Renal pelvis (tissue), 4 donors: ENCODE measurements around the gene ILKAP. TPM values are rescaled to one million over a fixed set of nuclear protein-coding genes. Genes with fewer than 3 reads are reported as not detected.
"Not testable (repeated sequence)": the region's sequence is repeated elsewhere in the genome, so short reads cannot be mapped to it uniquely, and the experiment has no call there.

ENCODE experiments used
- DNase-seq: peaks from one replicate; pipeline ENCODE4 v3.0.0-alpha.2; 2013
- polyA plus RNA-seq, 3 donors: library from polyadenylated mRNA; unstranded; fragments of 120-200 nt; gene quantifications; one replicate each; pipeline ENCODE4 v1.2.1, GENCODE V29; 2013; ENCODE audit not compliant: insufficient read length in 3 of 3

The ILKAP gene
- polyA plus RNA-seq, 3 donors: 41.4 to 60.4 (median 55.1) TPM

GRCh38 chr2:238207006-238207405, 3.5 kb upstream of the ILKAP start:
- no peak for DNase-seq

DNA sequence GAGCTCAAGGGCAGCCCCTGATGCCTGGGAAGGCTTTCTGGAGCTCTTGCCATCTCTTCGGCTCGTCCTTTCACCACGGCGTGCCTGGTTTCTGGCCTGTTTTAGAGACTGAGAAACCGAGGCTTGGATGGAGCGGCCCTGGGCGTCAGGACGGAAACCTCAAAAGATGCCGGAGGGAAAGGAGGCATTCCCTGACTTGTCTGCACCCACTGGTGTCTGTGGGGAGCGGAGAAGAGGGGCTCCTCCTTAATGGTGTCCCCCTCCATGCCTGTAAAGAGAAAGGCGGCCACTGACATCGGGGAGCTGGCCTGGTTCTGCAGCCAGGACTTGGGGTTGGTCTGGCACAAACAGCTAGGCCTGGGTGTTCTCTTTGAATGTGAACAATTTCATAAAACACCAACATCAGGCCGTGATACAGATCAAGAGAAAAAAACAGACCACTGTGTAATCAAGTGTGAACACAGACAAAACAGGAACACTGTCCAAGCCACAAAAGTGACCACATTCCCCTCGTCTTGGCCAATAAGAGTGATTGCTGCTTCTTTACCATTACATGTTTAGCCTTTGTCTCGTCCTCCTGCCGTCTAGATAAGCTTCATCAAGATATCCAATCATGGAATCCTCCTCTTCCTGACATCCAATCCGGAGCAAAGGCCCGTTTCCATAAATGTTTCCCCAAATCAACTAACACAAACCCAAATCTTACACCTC, 633 bp upstream of the ILKAP start:
- DNase-seq: no peak

DNA sequence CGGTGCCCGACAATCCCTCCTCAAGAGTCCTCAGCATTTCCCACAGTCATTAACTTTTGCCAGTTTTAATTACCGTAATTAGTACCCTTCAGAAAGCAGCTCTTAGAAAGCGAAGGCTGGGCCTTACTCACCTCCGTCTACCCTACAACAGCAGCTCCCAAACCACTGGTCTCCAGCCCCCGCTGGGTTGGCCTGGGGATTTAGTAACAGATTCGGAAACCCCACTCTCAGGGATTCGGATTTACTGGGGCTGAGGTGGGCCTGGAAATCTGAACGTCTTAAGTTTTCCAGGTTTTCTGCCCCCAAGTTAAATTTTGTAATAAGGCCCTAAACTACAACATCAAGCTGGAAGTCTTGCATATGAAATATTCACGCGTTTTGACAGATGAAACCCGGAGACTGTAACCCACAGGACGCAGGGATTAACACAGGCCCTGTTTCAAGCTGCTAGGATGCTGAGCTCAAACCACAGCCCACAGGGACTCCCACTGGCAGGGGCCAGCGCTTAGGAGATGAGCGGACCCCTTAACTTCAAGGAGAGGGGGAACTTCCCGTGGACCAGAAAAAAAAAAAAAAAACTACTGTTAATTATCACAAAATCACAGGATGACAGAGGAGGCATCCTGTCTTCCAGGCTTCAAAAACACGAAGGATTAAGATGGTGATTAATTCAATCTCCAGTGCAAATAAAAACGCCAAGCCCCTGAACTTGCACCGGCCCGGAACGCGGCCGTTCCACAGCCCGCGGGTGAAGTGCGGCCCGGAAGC, 985 bp downstream of the ILKAP start:
- DNase-seq: no peak

- DNase-seq: no peak
These were observed 13.1 kb downstream of the ILKAP start for GRCh38 chr2:238190445-238190844.

DNA sequence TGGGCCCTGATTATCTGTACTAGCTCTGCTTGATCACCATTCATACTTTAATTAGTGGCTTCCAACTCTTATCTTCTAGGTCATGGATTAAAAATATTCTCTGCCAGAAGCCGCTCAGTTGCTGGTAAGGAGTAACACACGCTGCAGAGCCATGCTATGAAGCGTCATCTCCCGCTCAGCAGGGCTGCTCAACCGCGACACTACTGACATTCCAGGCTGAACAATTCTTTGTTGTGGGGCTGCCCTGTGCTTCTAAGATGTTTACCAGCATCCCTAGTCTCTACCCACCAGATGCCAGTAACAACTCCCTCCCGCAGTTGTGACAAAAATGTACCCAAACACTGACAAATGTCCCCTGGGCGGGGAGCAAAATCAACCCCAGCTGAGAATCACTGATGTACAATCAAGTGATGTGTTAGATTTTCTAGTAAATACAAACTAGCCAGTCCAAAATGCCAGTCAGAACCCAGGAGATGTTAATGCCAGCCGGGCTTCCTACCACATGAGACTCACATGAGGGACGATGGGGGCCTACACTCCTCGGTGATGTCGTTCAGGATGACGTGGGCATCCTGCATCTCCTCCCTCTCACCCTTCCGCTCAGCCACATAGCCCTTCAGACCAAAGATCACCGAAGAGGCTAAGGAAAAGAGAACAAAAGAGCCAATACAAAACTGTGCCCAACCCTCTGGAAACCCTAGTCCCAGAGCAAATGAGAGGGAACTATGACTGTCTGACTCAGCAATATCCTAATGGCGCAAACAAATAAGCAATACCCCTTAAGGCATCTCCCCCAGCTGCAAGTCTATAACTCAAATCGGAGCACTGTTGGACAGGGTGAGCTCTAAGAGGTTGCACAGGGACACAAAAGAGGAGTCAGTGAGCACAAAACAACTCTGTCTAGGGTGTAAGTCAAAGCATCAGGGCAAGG, 15.6 kb downstream of the ILKAP start:
- no peak for DNase-seq

DNA sequence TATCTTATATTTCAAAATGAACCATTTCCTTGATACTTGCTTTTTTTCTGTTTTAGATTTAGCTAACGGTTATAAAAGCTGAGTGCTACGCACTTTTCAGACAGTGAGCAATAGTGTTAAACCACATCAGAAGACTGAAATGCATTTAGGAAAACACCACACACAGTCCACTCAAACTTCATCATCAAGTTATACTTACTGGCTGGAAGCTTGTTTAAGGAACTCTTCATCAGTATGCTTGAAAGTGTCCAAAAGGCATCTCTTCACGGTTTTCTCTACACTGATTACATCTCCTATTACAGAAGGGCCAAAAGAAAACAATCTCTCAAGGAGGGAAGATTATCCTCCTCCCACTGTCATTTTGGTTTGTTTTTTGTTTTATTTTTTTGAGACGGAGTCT, 19.7 kb downstream of the ILKAP start:
- no peak for DNase-seq

DNA sequence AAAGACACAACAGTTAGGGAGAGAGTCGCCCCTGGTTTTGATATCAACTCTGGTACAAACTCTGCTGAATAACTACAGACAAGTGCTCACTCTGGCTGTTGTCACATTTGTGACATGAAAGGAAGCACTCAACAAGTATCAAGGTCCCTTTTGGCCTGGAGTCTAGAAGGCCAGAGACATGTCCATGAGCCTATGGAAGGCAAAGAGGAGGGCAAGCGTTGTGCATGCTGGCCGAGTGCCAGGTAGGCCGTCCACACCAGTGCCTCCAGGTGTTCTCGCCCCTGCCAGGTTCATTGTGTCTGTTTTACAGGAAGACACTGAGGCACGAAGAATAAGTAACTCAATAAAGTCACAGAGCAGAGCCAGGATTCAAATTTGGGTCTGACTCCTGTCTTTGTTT, 21.1 kb downstream of the ILKAP start:
- no peak for DNase-seq

GRCh38 chr2:238180554-238180953, 22.9 kb downstream of the ILKAP start:
- DNase-seq: no peak

DNA sequence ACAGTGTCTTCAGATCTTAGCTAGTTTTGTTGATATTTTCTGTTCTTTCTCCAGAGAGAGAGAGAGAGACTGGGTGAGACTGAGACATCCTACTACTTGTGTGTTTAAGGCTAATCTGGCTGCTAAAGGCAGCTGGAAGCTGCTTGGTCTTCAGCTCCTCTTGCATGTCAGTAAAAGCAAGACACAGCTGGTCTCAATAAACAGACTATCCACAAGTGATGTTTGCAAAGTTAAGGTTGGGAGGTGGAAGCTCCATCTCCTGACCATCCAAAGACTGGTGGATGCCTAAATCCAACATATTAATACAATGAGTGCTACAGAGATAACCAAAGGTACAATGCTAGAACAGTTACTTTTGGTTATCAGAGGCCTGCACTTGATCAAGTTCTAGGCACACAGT, 26.9 kb downstream of the ILKAP start:
- DNase-seq: no peak

DNA sequence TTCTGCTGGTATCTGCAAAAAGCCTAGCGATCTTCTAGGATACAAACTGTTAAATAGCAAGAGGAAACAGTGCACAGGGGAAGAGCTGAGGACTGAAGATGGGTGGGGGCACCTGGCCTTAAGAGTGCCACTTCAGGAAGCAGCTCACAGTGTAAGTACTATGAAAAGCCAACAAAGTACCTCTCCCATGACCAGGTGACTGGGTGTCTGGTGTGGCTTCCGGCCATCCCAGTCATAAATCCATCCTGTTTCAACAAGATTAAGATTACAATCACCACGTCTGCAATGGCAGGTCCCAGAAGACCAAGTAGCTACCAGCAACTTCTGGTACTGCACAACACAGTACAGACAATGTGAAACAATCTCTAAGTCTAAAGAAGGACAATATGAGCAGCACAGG, 28.8 kb downstream of the ILKAP start:
- DNase-seq: no peak

- DNase-seq: no peak
These were observed 29.2 kb downstream of the ILKAP start for GRCh38 chr2:238174291-238174690.

DNA sequence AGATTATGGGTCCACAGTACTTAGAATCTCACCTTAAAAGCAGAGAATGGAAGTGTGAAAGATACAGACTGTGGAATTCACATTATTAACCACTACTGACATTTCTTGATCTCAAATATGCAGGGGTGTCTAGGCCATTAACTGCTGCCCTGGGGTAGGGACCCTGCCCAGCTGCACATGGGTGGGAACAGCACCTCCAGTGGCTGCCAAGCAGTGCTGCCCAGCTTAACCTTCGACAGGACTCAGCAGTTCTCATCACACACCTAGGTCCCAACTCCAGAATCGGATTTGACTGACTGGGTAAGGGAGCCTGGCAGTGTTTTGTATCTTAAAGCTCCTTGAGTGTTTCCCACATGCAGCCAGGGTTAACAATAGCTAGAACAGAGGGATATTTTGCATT, 29.8 kb downstream of the ILKAP start:
- DNase-seq: no peak

DNA sequence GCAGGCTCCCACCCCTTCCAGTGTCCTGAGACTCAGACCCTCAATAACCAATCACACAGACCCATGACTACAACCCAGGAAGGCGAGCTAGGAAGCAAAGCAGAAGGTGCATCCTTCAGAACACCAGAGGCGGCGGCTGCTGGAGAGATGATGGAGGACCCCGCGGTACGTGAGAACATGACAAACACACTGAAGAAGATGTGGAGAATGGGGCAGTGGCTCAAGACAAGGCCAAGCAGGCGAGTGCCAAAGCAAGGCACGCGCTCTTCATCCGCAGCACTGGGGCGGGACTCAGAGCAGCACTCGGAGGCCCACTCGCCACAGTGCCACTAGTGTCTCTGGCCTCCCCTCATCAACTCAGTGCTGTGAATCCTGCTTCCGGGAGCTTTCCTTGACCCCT, 31.1 kb downstream of the ILKAP start:
- DNase-seq: no peak

GRCh38 chr2:238171575-238172187, 31.8 kb downstream of the ILKAP start:
- DNase-seq: no peak

GRCh38 chr2:238171072-238171431, 32.4 kb downstream of the ILKAP start:
- DNase-seq: not testable (repeated sequence)

DNA sequence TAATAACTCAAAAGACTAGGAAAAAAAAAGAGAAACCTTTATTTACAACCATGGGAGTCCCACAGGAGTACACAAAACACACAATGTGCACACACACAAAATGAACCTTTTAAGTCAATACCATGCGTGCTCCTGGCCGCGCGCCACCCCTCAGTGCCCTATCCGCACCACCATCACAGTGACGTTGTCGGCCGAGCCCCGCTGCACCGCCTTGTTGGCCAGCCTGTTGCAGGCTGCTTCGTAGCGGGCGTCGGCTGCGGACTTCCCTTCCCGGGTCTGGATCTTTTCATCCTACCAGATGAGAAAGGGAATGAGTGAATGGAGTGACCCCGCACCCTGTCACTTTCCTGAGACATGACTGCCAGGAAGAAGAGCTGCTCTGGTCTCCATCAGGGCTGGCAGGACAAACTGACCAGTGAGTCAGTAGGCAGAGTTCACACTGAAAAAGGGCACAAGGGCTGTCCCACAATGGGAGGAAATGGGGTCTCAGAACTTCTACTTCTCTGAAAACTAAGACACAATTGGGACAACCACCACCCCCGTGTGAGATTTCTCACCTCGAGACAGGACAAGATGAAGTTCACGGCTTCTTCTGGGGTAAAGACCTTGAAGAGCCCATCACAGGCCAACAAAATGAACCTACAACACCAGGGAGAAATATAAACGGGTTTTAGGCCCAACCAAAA, 33.0 kb downstream of the ILKAP start:
- DNase-seq: no peak

GRCh38 chr2:238169708-238170251, 33.7 kb downstream of the ILKAP start:
- DNase-seq: no peak

GRCh38 chr2:238169048-238169707, 34.3 kb downstream of the ILKAP start:
- no peak for DNase-seq

DNA sequence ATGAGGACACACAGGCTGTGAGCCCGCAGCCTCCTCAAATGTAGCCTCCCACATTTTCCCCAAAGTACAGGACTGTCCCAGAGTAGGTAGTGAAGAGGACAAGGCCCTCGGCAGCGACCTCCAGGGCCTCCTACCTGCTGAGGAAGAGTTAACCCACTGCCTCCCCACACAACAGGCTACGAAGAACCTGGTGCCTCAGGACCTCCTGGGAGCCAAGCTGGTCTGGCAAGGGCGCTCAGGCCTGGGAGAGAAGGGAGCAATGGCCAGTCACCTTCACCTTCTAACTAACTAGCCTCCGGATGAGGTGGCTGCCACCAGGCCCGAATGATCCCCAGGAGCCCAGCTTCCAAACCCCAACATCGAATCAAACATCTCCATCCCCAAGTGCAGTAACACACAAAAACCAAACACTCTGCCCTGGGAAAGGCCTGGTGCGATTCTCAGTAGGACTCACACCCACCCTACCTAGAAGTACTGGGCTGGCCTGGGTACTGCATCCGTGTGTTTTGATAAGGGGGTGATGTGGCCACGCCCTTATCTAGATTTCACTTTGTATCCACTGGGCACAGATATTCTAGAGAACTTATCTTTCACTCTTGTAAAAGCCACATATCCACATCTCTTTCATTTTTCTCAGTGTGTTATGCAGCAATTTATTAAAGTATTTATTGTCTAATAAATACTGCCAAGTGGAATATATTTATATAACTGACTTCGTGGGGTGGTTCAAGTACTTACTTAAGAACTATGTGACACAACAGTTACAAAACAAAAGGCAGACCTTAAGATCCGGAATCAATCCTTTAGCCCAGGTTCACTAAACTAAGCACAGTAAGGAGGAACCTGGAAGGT, 35.1 kb downstream of the ILKAP start:
- DNase-seq: no peak

DNA sequence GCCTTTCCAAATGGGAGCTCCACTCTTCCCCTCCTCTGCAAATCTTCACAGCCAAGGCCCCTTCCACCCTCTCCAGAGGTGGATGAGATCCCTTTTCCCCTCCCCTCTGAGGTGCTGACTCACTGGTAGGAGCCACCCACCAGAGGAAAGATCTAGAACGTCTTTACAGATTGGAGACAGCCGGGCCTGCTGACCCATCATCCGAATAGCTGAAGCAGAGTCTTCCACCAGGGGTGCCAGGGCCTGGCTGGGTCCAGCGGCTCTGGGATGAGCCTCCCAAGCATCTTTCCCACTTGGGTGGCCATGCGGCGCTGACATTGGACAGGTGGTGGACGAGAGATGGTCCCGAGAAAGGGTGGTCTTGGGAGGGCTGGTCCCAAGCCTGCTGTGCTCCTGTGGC, 35.7 kb downstream of the ILKAP start:
- no peak for DNase-seq
